Activated B cell treated with CpG ODN at 0.5 μM for 24 hours (primary cell): ENCODE data around the gene STEAP3. TPM values are rescaled to one million over a fixed set of nuclear protein-coding genes. Genes with fewer than 3 reads are reported as not detected.

Experiments
- ATAC-seq: fragments of 200-7000 bp; cut with Tn5 transposase; one replicate; pipeline ENCODE4 v1.10.0; 2021; ENCODE audit warnings: low read depth, mild to moderate bottlenecking, moderate library complexity
- CTCF ChIA-PET: fragments of 350-600 bp; sonication (Branson Sonifier 250); formaldehyde crosslinking; loops from one replicate; lab custom pipeline; 2021; ENCODE audit warnings: antibody characterized with exemption; lab: Charles Lee
- POLR2A ChIA-PET: fragments of 350-600 bp; sonication (Branson Sonifier 250); formaldehyde crosslinking; loops from one replicate; lab custom pipeline; 2021; ENCODE audit warnings: antibody characterized with exemption; lab: Charles Lee
- DNase-seq: peaks from one replicate; pipeline ENCODE4 v3.0.0; 2022
- H3K27ac Mint-ChIP-seq: one replicate; pipeline ENCODE4 v1.8.0; 2020; ENCODE audit warnings: mixed read lengths
- H3K27me3 Mint-ChIP-seq: one replicate; pipeline ENCODE4 v1.8.0; 2021; ENCODE audit warnings: mixed read lengths
- H3K36me3 Mint-ChIP-seq: one replicate; pipeline ENCODE4 v1.8.0; 2021; ENCODE audit warnings: low read depth, mixed read lengths
- H3K4me1 Mint-ChIP-seq: one replicate; pipeline ENCODE4 v1.8.0; 2021; ENCODE audit warnings: mixed read lengths
- H3K4me3 Mint-ChIP-seq: one replicate; pipeline ENCODE4 v1.8.0; 2020; ENCODE audit warnings: mild to moderate bottlenecking, mixed read lengths
- H3K9me3 Mint-ChIP-seq: one replicate; pipeline ENCODE4 v1.8.0; 2020; ENCODE audit warnings: mixed read lengths
- intact Hi-C: fragments of 100-400 bp; cut with micrococcal nuclease; formaldehyde crosslinking; loops from one replicate; pipeline ENCODE4 v1.15.1; 2024
- total RNA-seq: library from RNA; stranded (reverse); gene quantifications from 2 replicates; pipeline ENCODE4 v1.2.3, GENCODE V29; 2022
- TF ChIP-seq, protein P1 (sequence below): fragments of 200-600 bp; IDR thresholded peaks from one replicate; pipeline ENCODE4 v1.8.0; 2022; ENCODE audit warnings: antibody characterized with exemption, mild to moderate bottlenecking

Gene STEAP3
- total RNA-seq, 1 donor from 2014 or later = 1.1 TPM

DNA sequence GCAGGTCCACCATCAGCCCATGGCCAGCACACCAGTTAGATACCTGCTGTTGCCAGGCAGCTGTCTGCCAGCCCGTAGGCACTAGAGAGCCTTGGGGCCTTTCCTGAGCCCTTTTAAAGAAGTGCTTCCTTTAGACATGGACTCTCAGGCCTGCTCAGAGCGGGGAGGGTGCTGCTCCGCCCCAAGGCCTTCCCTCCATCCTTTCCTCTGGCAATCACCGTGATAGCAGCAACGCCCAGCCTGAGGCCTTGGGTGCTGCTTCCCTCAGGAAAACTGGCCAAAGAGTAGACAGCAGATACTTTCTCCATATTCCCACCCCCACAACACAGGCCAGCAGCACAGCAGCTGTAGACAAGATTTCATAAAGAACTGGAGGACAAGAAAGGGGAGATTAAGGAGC is 42.7 kb upstream of the STEAP3 start:
- ChIA-PET CTCF (no interaction called here), POLR2A (no interaction called here)
- Mint-ChIP-seq H3K27ac (no peak overlapping the region), H3K4me1 (no peaks in the 10 kb centered on the region), H3K9me3 (no peaks in the 10 kb centered on the region), H3K4me3 (no peak overlapping the region), H3K27me3 (no peaks in the 10 kb centered on the region), H3K36me3 (no peaks in the 10 kb centered on the region)
- DNase-seq (no peak), ATAC-seq (no peak)
- intact Hi-C loops = no loop called here
- TF ChIP-seq, protein P1, sequence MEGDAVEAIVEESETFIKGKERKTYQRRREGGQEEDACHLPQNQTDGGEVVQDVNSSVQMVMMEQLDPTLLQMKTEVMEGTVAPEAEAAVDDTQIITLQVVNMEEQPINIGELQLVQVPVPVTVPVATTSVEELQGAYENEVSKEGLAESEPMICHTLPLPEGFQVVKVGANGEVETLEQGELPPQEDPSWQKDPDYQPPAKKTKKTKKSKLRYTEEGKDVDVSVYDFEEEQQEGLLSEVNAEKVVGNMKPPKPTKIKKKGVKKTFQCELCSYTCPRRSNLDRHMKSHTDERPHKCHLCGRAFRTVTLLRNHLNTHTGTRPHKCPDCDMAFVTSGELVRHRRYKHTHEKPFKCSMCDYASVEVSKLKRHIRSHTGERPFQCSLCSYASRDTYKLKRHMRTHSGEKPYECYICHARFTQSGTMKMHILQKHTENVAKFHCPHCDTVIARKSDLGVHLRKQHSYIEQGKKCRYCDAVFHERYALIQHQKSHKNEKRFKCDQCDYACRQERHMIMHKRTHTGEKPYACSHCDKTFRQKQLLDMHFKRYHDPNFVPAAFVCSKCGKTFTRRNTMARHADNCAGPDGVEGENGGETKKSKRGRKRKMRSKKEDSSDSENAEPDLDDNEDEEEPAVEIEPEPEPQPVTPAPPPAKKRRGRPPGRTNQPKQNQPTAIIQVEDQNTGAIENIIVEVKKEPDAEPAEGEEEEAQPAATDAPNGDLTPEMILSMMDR = no peak

DNA sequence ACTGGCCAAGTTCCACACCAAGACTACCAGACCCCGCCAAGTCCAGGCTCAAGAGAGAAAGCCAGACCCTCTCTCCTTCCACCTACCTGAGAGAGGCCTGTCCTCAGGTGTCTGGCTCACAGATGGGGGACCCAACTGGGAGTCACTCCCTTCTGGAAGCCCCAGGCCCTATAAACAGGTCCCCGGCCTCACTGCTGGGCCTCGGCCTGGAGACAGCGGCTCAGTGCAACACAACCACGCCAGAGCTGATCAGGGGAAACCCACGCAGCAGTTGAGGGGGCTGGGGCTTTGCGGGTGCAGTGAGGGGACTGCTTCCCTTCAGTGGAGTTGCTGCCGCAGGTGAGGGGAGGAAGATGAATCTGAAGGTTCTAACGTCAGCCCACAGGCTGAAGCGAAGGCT is 42.2 kb upstream of the STEAP3 start:
- POLR2A ChIA-PET = no interaction called here
- TF ChIP-seq, protein P1 = no peak
- Mint-ChIP-seq H3K4me3 (no peak overlapping the region), H3K9me3 (no peaks in the 10 kb centered on the region), H3K36me3 (no peaks in the 10 kb centered on the region), H3K27ac (no peak overlapping the region), H3K4me1 (no peaks in the 10 kb centered on the region), H3K27me3 (no peaks in the 10 kb centered on the region)
- ATAC-seq = no peak
- CTCF ChIA-PET = no interaction called here
- intact Hi-C loops = no loop called here
- DNase-seq = no peak

DNA sequence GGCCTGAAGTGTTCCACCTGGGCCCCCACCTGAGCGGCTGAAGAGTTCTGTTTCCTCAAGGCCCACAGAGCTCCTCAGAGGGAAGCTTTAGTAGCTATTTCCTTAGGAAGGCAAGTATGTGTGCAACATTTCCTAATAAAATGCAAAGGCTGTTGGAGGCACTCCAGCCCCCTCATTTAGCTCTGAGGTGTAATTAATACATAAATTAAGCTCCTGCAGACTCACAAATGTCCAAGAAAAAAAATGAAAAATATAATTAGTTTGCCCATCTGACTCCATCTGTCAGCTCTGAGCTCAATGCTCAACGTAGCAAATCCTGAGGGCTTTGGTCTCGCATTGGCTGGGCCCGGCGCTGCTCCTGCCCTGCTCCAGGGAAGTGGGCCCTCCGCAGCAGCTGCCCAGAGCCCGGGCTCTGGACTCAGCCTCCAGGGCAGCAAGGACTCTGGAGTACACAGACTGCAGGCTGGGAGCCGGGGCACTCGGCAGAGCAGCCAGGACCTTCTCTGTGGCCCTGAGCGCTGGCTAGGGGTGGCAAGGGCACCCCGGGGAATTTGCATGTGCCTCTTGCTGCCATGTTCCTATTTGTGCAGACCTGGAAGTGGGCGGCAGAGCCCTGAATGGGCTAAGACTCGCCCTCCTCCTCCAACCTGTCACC is 41.7 kb upstream of the STEAP3 start:
- H3K9me3 Mint-ChIP-seq = no peaks in the 10 kb centered on the region
- TF ChIP-seq, protein P1 = no peak
- H3K4me3 Mint-ChIP-seq = no peak overlapping the region
- POLR2A ChIA-PET = no interaction called here
- no peak overlapping the region for H3K27ac Mint-ChIP-seq
- H3K36me3 Mint-ChIP-seq = no peaks in the 10 kb centered on the region
- no peaks in the 10 kb centered on the region for H3K4me1 Mint-ChIP-seq
- DNase-seq (no peak), ATAC-seq (no peak)
- CTCF ChIA-PET = no interaction called here
- intact Hi-C loops = no loop called here
- H3K27me3 Mint-ChIP-seq = peaks cover 3% of the 10 kb centered on the region

DNA sequence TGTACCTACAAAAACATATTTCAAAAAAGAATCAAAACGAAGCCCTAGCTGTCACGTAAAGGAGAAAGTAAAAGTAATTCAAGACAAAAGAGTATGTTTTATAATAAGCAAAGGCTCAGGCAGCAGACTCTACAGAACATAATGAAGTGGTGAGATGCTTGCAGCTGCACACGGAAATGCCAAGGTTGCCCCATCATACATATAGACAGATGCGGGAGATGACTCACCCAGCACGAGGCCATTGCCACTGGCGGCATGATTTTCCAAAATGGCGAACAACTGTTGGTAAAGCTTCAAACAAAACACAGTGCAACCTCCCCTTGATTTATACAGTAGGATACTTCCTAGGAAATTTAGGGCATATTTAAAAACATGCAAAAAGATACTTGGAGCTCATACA is 39.1 kb upstream of the STEAP3 start:
- Mint-ChIP-seq H3K9me3 (no peaks in the 10 kb centered on the region), H3K36me3 (no peaks in the 10 kb centered on the region), H3K27ac (no peak overlapping the region), H3K27me3 (peaks cover 3% of the 10 kb centered on the region), H3K4me3 (no peak overlapping the region), H3K4me1 (no peaks in the 10 kb centered on the region)
- TF ChIP-seq, protein P1 = no peak
- ATAC-seq = no peak
- intact Hi-C loops = no loop called here
- DNase-seq = no peak
- ChIA-PET CTCF (no interaction called here), POLR2A (no interaction called here)

DNA sequence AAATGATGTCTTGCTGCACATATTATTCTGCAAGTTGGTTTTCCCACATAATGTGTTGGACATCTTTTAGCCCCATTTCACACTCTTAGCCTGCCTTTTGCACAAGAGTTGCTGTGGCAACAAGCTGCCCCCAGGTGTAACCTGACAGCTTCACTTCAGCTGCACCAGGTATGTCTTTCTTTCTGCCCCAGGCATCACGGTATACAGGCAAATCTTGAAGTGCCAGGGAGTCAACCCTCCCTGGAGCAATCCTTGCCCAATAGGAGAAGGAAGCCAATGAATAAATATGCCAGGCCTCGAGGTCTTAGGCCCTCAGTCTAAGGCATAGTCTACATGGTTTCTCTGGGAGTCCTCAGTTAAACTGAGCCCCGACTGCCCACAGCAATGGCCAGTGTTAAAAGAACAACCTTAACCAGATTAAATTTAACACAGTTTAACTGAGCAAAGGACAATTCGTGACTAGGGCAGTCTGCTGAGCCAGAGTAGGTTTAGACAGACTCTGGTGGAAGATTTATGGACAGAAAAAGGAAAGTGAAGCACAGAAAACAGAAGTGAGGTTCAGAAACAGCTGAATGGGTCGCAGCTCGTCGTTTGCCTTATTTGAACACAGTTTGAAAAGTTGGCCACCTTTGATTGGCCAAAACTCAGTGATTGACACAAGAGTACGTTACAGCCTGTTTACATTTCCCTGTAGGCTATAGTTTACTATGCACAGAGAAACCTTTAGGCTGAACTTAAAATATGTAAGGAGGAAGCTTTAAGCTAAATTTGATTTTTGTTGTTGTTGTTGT is 33.1 kb upstream of the STEAP3 start:
- no peaks in the 10 kb centered on the region for H3K36me3 Mint-ChIP-seq
- H3K4me3 Mint-ChIP-seq = no peak overlapping the region
- no peak for ATAC-seq
- ChIA-PET POLR2A (no interaction called here), CTCF (no interaction called here)
- intact Hi-C loops = no loop called here
- TF ChIP-seq, protein P1 = no peak
- no peaks in the 10 kb centered on the region for H3K4me1 Mint-ChIP-seq
- H3K9me3 Mint-ChIP-seq = no peaks in the 10 kb centered on the region
- no peak for DNase-seq
- no peak overlapping the region for H3K27ac Mint-ChIP-seq
- peaks cover 21% of the 10 kb centered on the region for H3K27me3 Mint-ChIP-seq
